HEK293T (cell line): ENCODE measurements around the gene LIPK.
"Not testable (repeated sequence)": the region's sequence is repeated elsewhere in the genome, so short reads cannot be mapped to it uniquely, and the experiment has no call there.

ENCODE experiments used
- BHLHE40 ChIP-seq: fragments of 450-650 bp; IDR thresholded peaks from 2 replicates; pipeline ENCODE4 v1.6.1; 2016; ENCODE audit warnings: mild to moderate bottlenecking, moderate library complexity, borderline replicate concordance
- CTBP1 ChIP-seq: fragments of 450-650 bp; IDR thresholded peaks from 2 replicates; pipeline ENCODE4 v1.6.1; 2016; ENCODE audit warnings: borderline replicate concordance
- ELF4 ChIP-seq: fragments of 450-650 bp; IDR thresholded peaks from 2 replicates; pipeline ENCODE4 v1.6.1; 2017; ENCODE audit warnings: antibody characterized with exemption
- FOXA1 ChIP-seq: fragments of 450-650 bp; IDR thresholded peaks from 2 replicates; pipeline ENCODE4 v1.6.1; 2016; ENCODE audit warnings: mild to moderate bottlenecking
- FOXK2 ChIP-seq: fragments of 450-650 bp; IDR thresholded peaks from 2 replicates; pipeline ENCODE4 v1.6.1; 2016; ENCODE audit warnings: mild to moderate bottlenecking
- FOXM1 ChIP-seq: fragments of 450-650 bp; IDR thresholded peaks from 2 replicates; pipeline ENCODE4 v1.6.1; 2017; ENCODE audit warnings: mild to moderate bottlenecking, borderline replicate concordance
- HDGF ChIP-seq: fragments of 450-650 bp; IDR thresholded peaks from 2 replicates; pipeline ENCODE4 v1.6.1; 2017; ENCODE audit warnings: antibody characterized with exemption, borderline replicate concordance
- L3MBTL2 ChIP-seq: fragments of 450-650 bp; conservative IDR thresholded peaks from 2 replicates; pipeline ENCODE4 v1.6.1; 2016; ENCODE audit warnings: mild to moderate bottlenecking
- LEF1 ChIP-seq: fragments of 450-650 bp; IDR thresholded peaks from 2 replicates; pipeline ENCODE4 v1.6.1; 2017; ENCODE audit warnings: mild to moderate bottlenecking, borderline replicate concordance
- NFRKB ChIP-seq: fragments of 450-650 bp; IDR thresholded peaks from 2 replicates; pipeline ENCODE4 v1.6.1; 2016; ENCODE audit warnings: mild to moderate bottlenecking, moderate library complexity
- PKNOX1 ChIP-seq: fragments of 450-650 bp; IDR thresholded peaks from 2 replicates; pipeline ENCODE4 v1.6.1; 2016
- SP1 ChIP-seq: fragments of 450-650 bp; IDR thresholded peaks from 2 replicates; pipeline ENCODE4 v1.6.1; 2017
- TARDBP ChIP-seq: fragments of 450-650 bp; IDR thresholded peaks from 2 replicates; pipeline ENCODE4 v1.6.1; 2016
- ZNF384 ChIP-seq: fragments of 450-650 bp; IDR thresholded peaks from 2 replicates; pipeline ENCODE4 v1.6.1; 2016

- not testable (repeated sequence) for TF ChIP-seq SP1, BHLHE40, LEF1, ZNF384, CTBP1, TARDBP, FOXK2, ELF4, L3MBTL2, FOXA1, FOXM1, HDGF, PKNOX1, NFRKB
These were observed 3.3 kb downstream of the LIPK start for GRCh38 chr10:88709361-88709760.
